Measurements from ENCODE around the gene CDX1. TPM values are rescaled to one million over a fixed set of nuclear protein-coding genes. Genes with fewer than 3 reads are reported as not detected.
"Not testable (repeated sequence)": the region's sequence is repeated elsewhere in the genome, so short reads cannot be mapped to it uniquely, and the experiment has no call there.

Gene CDX1
- polyA plus RNA-seq, 3 donors = 0.69 to 1.0 (median 0.75) TPM

GRCh38 chr5:150213530-150213929 lies 47.0 kb downstream of the CDX1 start:
- DNase-seq (ENCODE audit: extremely low read depth in 1 of 11, low read depth in 9 of 11, low spot score in 4 of 11) = no peak

- DNase-seq (ENCODE audit: extremely low read depth in 1 of 11, low read depth in 9 of 11, low spot score in 4 of 11) = no peak
Observed at GRCh38 chr5:150214289-150214688, 47.7 kb downstream of the CDX1 start.

DNA sequence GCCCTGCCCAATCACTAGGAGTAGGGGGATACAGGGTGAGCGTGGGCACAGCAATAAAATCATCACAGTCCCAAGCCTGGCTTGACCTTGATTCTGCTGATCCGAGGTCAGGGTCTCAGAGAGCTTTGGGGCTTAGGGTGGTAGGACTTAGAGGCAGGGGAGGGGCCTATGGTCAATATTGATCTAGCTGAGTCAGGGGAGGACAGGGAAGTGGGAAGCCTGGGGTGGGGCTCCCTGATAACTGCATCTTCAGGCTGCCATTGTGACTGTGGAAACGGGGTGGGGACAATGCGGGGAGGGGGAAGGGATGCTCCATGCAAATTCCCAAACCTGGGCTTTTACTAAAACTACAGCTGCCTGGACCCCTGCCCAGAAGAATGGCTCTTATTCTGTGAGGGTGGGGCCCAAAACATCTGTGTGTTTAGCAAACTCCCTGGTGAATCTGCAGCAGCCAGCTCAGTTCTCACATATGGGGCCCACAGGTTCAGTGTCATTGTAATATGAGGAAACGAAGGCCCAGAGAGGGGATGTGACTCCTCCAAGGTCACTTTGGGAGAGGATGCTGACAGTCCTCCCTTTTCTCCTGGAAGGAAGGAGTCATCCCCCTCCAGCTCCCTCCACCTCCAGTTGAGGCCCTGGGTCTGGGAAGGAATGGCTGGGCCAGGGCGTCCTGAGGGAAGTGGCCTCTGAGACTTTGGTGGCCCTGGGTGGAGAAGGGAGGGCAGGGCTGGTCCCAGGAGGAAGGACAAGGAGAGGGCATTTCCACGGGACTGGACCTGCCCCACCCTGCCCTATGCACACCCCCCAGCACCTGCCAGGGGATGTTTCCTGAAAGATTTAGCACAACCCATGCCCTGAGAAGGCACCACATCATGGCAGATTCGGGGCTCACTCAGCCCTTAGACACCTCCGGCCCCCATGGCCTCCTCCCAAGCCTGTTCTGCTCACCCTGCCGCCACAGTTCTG lies 49.7 kb downstream of the CDX1 start:
- no peak for DNase-seq (ENCODE audit: extremely low read depth in 1 of 11, low read depth in 9 of 11, low spot score in 4 of 11)

DNA sequence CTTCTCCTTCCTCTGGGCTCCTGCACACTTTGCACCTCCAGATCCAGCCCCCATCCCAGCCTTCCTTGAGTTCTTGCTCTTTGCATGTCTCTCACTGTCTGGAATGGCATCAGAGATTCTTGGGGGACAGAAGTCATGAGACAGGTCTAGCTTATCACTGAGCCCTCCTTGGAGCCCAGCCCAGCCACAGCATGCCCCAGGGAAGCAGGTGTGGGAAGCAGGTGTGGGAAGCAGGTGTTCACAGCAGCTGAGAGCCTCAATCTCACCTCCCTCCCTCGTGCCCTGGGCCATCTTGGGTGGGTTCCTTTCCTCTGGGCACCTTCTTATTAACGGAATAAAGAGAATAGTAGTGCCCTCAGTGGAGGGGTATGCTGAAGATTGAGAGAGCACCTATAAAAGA lies 50.5 kb downstream of the CDX1 start:
- DNase-seq (ENCODE audit: extremely low read depth in 1 of 11, low read depth in 9 of 11, low spot score in 4 of 11) = no peak

GRCh38 chr5:150217873-150218692 lies 51.5 kb downstream of the CDX1 start:
- DNase-seq (ENCODE audit: extremely low read depth in 1 of 11, low read depth in 9 of 11, low spot score in 4 of 11) = peak in 10 of 11 donors; percentile 59 to 80 (median 71)

- no peak for DNase-seq (ENCODE audit: extremely low read depth in 1 of 11, low read depth in 9 of 11, low spot score in 4 of 11)
Observed at GRCh38 chr5:150218693-150219035, 52.1 kb downstream of the CDX1 start.

- DNase-seq (ENCODE audit: extremely low read depth in 1 of 11, low read depth in 9 of 11, low spot score in 4 of 11) = no peak
Observed at GRCh38 chr5:150219142-150219541, 52.6 kb downstream of the CDX1 start.

GRCh38 chr5:150219861-150220260 lies 53.3 kb downstream of the CDX1 start:
- no peak for DNase-seq (ENCODE audit: extremely low read depth in 1 of 11, low read depth in 9 of 11, low spot score in 4 of 11)

DNA sequence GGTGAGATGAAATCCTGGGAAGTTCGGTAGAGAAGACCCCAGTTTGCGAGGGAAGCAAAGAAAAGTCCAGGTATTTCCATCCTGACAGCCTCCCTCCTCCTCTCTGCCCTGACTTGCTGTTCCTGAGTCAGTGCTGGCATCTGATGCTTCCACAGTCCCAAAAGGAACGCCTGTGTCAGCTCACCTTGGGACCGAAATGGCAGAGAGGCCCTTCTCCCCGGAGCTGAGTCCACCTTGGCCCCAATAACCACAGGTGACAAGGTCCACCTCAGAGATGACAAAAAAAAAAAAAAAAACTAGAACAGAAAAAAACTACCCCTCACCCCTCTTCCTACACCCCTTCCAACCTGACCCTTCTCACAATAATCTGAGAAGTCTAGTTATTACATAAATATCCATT lies 54.9 kb downstream of the CDX1 start:
- DNase-seq (ENCODE audit: extremely low read depth in 1 of 11, low read depth in 9 of 11, low spot score in 4 of 11) = no peak

DNA sequence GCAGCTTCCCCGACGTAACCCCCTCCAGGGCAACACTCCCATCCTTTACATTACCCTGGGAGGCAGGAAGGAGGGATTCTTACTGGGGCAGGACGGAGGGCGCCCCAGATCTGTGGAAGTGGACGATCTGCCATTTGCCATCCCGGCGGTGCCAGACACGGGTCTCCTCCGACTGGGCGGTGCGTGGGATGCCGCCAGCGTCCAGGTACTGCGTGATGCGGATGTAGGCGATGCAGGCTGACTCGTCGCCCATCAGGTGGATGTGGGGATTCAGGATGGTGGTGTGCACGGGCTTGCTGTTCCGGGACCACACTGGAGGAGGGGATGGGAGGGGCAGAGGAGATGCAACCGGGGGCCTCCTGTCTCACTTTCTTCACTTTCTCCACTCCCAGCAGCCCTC lies 56.3 kb downstream of the CDX1 start:
- DNase-seq (ENCODE audit: extremely low read depth in 1 of 11, low read depth in 9 of 11, low spot score in 4 of 11) = no peak

GRCh38 chr5:150223474-150223873 lies 56.9 kb downstream of the CDX1 start:
- DNase-seq (ENCODE audit: extremely low read depth in 1 of 11, low read depth in 9 of 11, low spot score in 4 of 11) = no peak

DNA sequence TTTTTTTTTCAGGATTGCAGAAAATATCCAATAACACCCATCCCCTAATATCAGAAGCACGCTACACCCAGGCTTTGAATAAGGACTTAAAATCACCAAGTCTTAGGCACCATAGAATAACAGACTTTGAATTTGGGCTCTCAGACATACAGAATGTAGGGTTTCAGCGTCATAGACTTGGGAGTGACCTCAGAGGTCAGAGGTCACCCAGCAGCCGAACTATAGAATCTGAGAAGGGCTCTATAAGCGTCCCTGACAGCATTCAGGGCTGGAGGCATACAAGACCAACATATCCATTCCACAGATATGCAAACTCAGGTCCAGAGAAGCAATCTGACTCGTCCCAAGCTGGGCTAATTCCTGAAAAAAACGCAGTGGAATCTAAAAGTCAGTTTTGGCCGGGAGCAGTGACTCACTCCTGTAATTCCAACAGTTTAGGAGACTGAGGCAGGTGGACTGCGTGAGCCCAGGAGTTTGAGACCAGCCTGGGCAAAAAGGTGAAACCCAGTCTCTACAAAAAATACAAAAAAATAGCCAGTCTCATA lies 58.0 kb downstream of the CDX1 start:
- DNase-seq (ENCODE audit: extremely low read depth in 1 of 11, low read depth in 9 of 11, low spot score in 4 of 11) = no peak

DNA sequence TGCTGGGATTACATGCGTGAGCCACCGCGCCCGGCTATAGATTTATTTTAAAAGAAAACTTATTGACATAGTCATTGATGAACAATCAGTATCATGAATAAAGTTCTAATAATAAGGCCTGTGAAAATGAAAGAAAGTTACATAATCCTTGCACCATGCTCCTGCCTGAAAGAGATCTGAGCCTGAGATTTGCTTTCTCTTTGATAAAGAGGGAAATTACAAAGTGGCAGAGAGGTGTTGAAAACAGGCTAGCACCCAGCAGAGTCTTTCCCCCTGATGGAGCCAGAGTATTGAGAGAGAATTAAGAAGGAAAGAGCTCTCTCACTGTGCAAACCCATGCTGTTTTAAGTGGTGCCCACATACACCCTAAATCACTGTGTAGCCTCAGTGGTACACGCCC lies 60.5 kb downstream of the CDX1 start:
- DNase-seq (ENCODE audit: extremely low read depth in 1 of 11, low read depth in 9 of 11, low spot score in 4 of 11) = no peak

GRCh38 chr5:150227606-150228273 lies 61.2 kb downstream of the CDX1 start:
- no peak for DNase-seq (ENCODE audit: extremely low read depth in 1 of 11, low read depth in 9 of 11, low spot score in 4 of 11)

- DNase-seq (ENCODE audit: extremely low read depth in 1 of 11, low read depth in 9 of 11, low spot score in 4 of 11) = no peak
Observed at GRCh38 chr5:150229571-150229970, 63.0 kb downstream of the CDX1 start.

- peak in 1 of 11 donors; percentile 40 for DNase-seq (ENCODE audit: extremely low read depth in 1 of 11, low read depth in 9 of 11, low spot score in 4 of 11)
Observed at GRCh38 chr5:150230842-150231241, 64.3 kb downstream of the CDX1 start.

DNA sequence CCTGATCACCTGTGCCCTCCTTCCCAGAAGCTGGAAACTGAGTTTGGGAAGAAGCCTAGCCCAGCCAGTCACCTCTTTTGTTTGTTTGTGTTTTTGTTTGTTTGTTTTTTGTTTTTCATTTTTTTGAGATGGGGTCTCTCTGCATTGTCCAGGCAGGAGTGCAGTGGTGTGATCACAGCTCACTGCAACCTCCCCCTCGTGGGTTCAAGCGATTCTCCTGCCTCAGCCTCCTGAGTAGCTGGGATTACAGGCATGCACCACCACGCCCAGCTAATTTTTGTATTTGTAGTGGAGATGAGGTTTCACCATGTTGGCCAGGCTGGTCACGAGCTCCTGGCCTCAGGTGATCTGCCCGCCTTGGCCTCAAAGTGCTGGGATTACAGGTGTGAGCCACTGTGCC lies 67.1 kb downstream of the CDX1 start:
- DNase-seq (ENCODE audit: extremely low read depth in 1 of 11, low read depth in 9 of 11, low spot score in 4 of 11) = not testable (repeated sequence)

Measured in renal cortex interstitium (tissue), 11 donors.